HG03439 (cell line): ENCODE results near the gene CFL1.

Source experiments
- ATAC-seq: cut with Tn5 transposase; IDR thresholded peaks from one replicate; pipeline ENCODE4 v1.9.1; 2021; ENCODE audit warnings: mild to moderate bottlenecking, moderate library complexity; ENCODE audit not compliant: unreplicated experiment

Gene CFL1

GRCh38 chr11:65888163-65888814 lies 30.3 kb upstream of the CFL1 start, which contains the start of gene FIBP:
TSS of gene FIBP (minus strand) at chr11:65888471. CDS start at chr11:65888418, 53 bp downstream.
- peak; percentile 38 for ATAC-seq

- ATAC-seq = no peak
Observed at GRCh38 chr11:65887723-65888162, 29.8 kb upstream of the CFL1 start.

GRCh38 chr11:65886826-65887722 lies 29.1 kb upstream of the CFL1 start:
- no peak for ATAC-seq

GRCh38 chr11:65885808-65886536 lies 28.0 kb upstream of the CFL1 start:
- ATAC-seq = no peak

- no peak for ATAC-seq
Observed at GRCh38 chr11:65885231-65885630, 27.3 kb upstream of the CFL1 start.

GRCh38 chr11:65884716-65885092 lies 26.7 kb upstream of the CFL1 start:
- no peak for ATAC-seq

- ATAC-seq = no peak
Observed at GRCh38 chr11:65883786-65884715, 26.1 kb upstream of the CFL1 start.

GRCh38 chr11:65883058-65883761 lies 25.2 kb upstream of the CFL1 start:
- no peak for ATAC-seq

GRCh38 chr11:65882120-65883057 lies 24.4 kb upstream of the CFL1 start:
- ATAC-seq = no peak

GRCh38 chr11:65880844-65881421 lies 23.0 kb upstream of the CFL1 start:
- ATAC-seq = no peak

- ATAC-seq = no peak
Observed at GRCh38 chr11:65880027-65880426, 22.0 kb upstream of the CFL1 start.

- no peak for ATAC-seq
Observed at GRCh38 chr11:65879617-65880016, 21.6 kb upstream of the CFL1 start, which contains the start of gene CTSW. TSS of gene CTSW (plus strand) at chr11:65879837. CDS start at chr11:65879855, 18 bp downstream.

GRCh38 chr11:65873318-65874156 lies 15.6 kb upstream of the CFL1 start:
- peak; percentile 76 for ATAC-seq

- ATAC-seq = no peak
Observed at GRCh38 chr11:65872586-65873317, 14.8 kb upstream of the CFL1 start, which contains the start of gene EFEMP2. TSS of gene EFEMP2 (minus strand) at chr11:65872800. CDS start at chr11:65872354, 446 bp downstream.

GRCh38 chr11:65871811-65872548 lies 14.0 kb upstream of the CFL1 start:
- no peak for ATAC-seq
